ENCODE measurements around the gene OR8B3.

The OR8B3 gene

GRCh38 chr11:124376280-124376679, 22.5 kb downstream of the OR8B3 start:
- Histone ChIP-seq H3K36me3 (ENCODE audit: low read depth) (no peaks in the 10 kb centered on the region), H3K27me3 (ENCODE audit: insufficient read depth, poor library complexity, severe bottlenecking) (peaks cover 10% of the 10 kb centered on the region), H3K4me3 (ENCODE audit: severe bottlenecking) (no peak overlapping the region), H3K27ac (ENCODE audit: poor library complexity, severe bottlenecking) (no peak overlapping the region), H3K9me3 (ENCODE audit: severe bottlenecking) (no peaks in the 10 kb centered on the region), H3K4me1 (ENCODE audit: insufficient read depth, poor library complexity, severe bottlenecking) (no peaks in the 10 kb centered on the region)
- TF ChIP-seq, protein P1, sequence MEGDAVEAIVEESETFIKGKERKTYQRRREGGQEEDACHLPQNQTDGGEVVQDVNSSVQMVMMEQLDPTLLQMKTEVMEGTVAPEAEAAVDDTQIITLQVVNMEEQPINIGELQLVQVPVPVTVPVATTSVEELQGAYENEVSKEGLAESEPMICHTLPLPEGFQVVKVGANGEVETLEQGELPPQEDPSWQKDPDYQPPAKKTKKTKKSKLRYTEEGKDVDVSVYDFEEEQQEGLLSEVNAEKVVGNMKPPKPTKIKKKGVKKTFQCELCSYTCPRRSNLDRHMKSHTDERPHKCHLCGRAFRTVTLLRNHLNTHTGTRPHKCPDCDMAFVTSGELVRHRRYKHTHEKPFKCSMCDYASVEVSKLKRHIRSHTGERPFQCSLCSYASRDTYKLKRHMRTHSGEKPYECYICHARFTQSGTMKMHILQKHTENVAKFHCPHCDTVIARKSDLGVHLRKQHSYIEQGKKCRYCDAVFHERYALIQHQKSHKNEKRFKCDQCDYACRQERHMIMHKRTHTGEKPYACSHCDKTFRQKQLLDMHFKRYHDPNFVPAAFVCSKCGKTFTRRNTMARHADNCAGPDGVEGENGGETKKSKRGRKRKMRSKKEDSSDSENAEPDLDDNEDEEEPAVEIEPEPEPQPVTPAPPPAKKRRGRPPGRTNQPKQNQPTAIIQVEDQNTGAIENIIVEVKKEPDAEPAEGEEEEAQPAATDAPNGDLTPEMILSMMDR (IDR thresholded peaks at IDR 0.05; ENCODE audit: poor library complexity, severe bottlenecking): no peak
- no peak for ATAC-seq (ENCODE audit: low read depth)
- DNase-seq (ENCODE audit: low spot score): no peak

DNA sequence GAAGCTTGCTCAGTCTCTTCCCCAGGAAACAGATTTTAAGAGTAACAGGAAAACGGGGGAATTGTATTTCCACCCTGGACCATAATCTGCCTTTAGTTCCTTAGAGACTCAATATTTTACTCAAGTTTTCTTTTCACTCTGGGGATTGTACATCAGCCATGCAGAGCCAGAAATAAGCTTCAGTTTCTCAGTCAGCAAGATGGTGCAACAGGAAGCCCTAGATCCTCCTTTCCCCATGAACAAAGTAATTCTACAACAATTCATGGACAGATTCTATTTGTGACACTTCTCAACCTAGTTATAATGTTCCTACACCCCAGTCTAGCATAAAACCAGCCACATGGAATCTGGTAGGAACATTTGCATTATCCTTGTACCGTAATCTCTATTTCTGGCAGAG, 39.3 kb downstream of the OR8B3 start:
- TF ChIP-seq, protein P1 (IDR thresholded peaks at IDR 0.05; ENCODE audit: poor library complexity, severe bottlenecking): no peak
- Histone ChIP-seq H3K4me3 (ENCODE audit: severe bottlenecking) (no peak overlapping the region), H3K27me3 (ENCODE audit: insufficient read depth, poor library complexity, severe bottlenecking) (peaks cover 10% of the 10 kb centered on the region), H3K4me1 (ENCODE audit: insufficient read depth, poor library complexity, severe bottlenecking) (no peaks in the 10 kb centered on the region), H3K27ac (ENCODE audit: poor library complexity, severe bottlenecking) (no peak overlapping the region), H3K36me3 (ENCODE audit: low read depth) (no peaks in the 10 kb centered on the region), H3K9me3 (ENCODE audit: severe bottlenecking) (no peaks in the 10 kb centered on the region)
- no peak for DNase-seq (ENCODE audit: low spot score)
- ATAC-seq (ENCODE audit: low read depth): no peak

DNA sequence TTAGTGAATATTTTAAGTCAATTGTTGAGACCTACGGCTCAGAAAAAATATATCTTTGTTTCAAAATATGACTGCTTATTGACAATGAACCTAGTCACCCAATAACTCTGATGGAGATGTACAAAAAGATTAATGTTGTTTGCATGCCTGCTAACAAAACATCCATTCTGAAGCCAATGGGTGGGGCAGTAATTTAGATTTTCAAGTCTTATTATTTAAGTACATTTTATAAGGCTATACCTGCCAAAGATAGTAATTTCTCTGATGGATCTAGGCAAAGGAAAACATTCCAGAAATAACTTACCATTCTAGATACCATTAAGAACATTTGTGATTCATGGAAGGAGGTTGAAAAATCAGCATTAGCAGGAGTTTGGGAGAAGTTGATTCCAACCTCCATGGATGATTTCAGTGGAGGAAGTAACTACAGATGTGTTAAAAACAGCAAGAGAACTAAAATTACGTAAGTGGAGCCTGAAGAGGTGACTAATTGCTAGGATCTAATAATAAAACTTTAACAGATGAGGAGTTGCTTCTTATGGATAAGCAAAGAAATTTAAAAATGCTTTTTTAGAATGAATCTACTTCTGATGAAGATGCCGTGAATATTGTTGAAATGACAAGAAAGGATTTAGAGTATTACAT, 52.4 kb downstream of the OR8B3 start:
- Histone ChIP-seq H3K4me1 (ENCODE audit: insufficient read depth, poor library complexity, severe bottlenecking) (no peaks in the 10 kb centered on the region), H3K36me3 (ENCODE audit: low read depth) (no peaks in the 10 kb centered on the region), H3K27ac (ENCODE audit: poor library complexity, severe bottlenecking) (no peak overlapping the region), H3K27me3 (ENCODE audit: insufficient read depth, poor library complexity, severe bottlenecking) (peaks cover 9% of the 10 kb centered on the region), H3K9me3 (ENCODE audit: severe bottlenecking) (no peaks in the 10 kb centered on the region), H3K4me3 (ENCODE audit: severe bottlenecking) (no peak overlapping the region)
- DNase-seq (ENCODE audit: low spot score) (no peak), ATAC-seq (ENCODE audit: low read depth) (no peak)
- TF ChIP-seq, protein P1 (IDR thresholded peaks at IDR 0.05; ENCODE audit: poor library complexity, severe bottlenecking): no peak

Data from RWPE2 (cell line).